ENCODE measurements around the gene TRIM52. TPM values are rescaled to one million over a fixed set of nuclear protein-coding genes. Genes with fewer than 3 reads are reported as not detected.
A peak's percentile ranks its signal among the peaks of the same experiment; 100 is the strongest.
"Not testable (repeated sequence)": the region's sequence is repeated elsewhere in the genome, so short reads cannot be mapped to it uniquely, and the experiment has no call there.

Gene TRIM52
- total and polyA plus RNA-seq, 10 of the 15 experiments (the other 5 are each of a cell fraction or from before 2014, with no cell fraction given), result 1.4 to 24.3 (median 8.1) TPM

- FAIRE-seq; H3K79me2 ChIP-seq (ENCODE audit: control insufficient read depth, insufficient read depth, low read length); SMC1A ChIA-PET (ENCODE audit: uncharacterized antibody, unreplicated experiment); H3K36me3 ChIP-seq (ENCODE audit: control insufficient read depth in 2 of 2, insufficient read depth in 2 of 2, low read length in 1 of 2); H3K27me3 ChIP-seq (replicated peaks in 1 of 2; ENCODE audit: control insufficient read depth in 2 of 2, insufficient read depth in 2 of 2, low read length in 1 of 2); intact Hi-C loops (cut with micrococcal nuclease; ENCODE audit: unreplicated experiment); H3K27ac ChIP-seq (ENCODE audit: control insufficient read depth, insufficient read depth); H3K9ac ChIP-seq (ENCODE audit: control insufficient read depth, insufficient read depth, low read length); H4K20me1 ChIP-seq (ENCODE audit: control insufficient read depth, insufficient read depth); CTCF ChIA-PET; H3K9me3 ChIP-seq (replicated peaks; ENCODE audit: control insufficient read depth, insufficient read depth, low read length); in situ Hi-C loops (cut with MboI); BruUV-seq (replicated peaks); H3K4me3 ChIP-seq: not testable (repeated sequence)
- TF ChIP-seq POLR2A (IDR thresholded peaks at IDR 0.05; ENCODE audit: low read depth, low read length), result peak; percentile 46; the same call in 1 of the 2 replicates
- peak; percentile 61; the same call in 1 of the 3 replicates for TF ChIP-seq POU2F2 (IDR thresholded peaks at IDR 0.05; ENCODE audit: borderline replicate concordance, low read depth, low read length)
- TF ChIP-seq POLR2AphosphoS5 (IDR thresholded peaks at IDR 0.05; ENCODE audit: low read length), result 0 out of 2 replicates have a peak, but pooled peaks have one; percentile 31
- peak; percentile 41; the same call in 1 of the 2 replicates for TF ChIP-seq TAF1 (IDR thresholded peaks at IDR 0.05; ENCODE audit: borderline replicate concordance, low read depth, low read length)
- ChIA-PET RAD21 (ENCODE audit: unreplicated experiment) (interaction anchor here (1.4 kb wide), 1 partner anchor 63 kb away, joined by 3 read pairs; no protein-coding TSS in a partner anchor), POLR2A (interaction anchor here (0.6 kb wide), 1 partner anchor 14 kb away, joined by 3 read pairs; no protein-coding TSS in a partner anchor)
- DNase-seq (ENCODE audit: low read depth, low spot score) (peak; percentile 43), ATAC-seq (peak; percentile 67)
- Histone ChIP-seq H2AFZ (ENCODE audit: control insufficient read depth, low read depth, low read length) (peak overlapping the region; percentile 63), H3K4me1 (ENCODE audit: control insufficient read depth, insufficient read depth, low read length) (peaks cover 12% of the 10 kb centered on the region), H3K4me2 (ENCODE audit: control insufficient read depth, insufficient read depth) (peak overlapping the region; percentile 66)
- WGBS (ENCODE audit: insufficient coverage, insufficient replicate concordance, low lambda C conversion rate, missing lambda C conversion rate), result 0% methylated on average over 1 of the region's 1 CpG
Observed at GRCh38 chr5:181287331-181287730, 26.4 kb upstream of the TRIM52 start.

- H2AFZ ChIP-seq (ENCODE audit: control insufficient read depth, low read depth, low read length); FAIRE-seq; H3K4me2 ChIP-seq (ENCODE audit: control insufficient read depth, insufficient read depth); in situ Hi-C loops (cut with MboI); RAD21 ChIA-PET (ENCODE audit: unreplicated experiment); DNase-seq (ENCODE audit: low read depth, low spot score); intact Hi-C loops (cut with micrococcal nuclease; ENCODE audit: unreplicated experiment); H3K9ac ChIP-seq (ENCODE audit: control insufficient read depth, insufficient read depth, low read length); H3K36me3 ChIP-seq (ENCODE audit: control insufficient read depth in 2 of 2, insufficient read depth in 2 of 2, low read length in 1 of 2); H3K4me3 ChIP-seq; ATAC-seq; H4K20me1 ChIP-seq (ENCODE audit: control insufficient read depth, insufficient read depth); H3K27ac ChIP-seq (ENCODE audit: control insufficient read depth, insufficient read depth); H3K9me3 ChIP-seq (replicated peaks; ENCODE audit: control insufficient read depth, insufficient read depth, low read length); H3K27me3 ChIP-seq (replicated peaks in 1 of 2; ENCODE audit: control insufficient read depth in 2 of 2, insufficient read depth in 2 of 2, low read length in 1 of 2); H3K79me2 ChIP-seq (ENCODE audit: control insufficient read depth, insufficient read depth, low read length); POLR2A ChIA-PET; BruUV-seq (replicated peaks): not testable (repeated sequence)
- WGBS (ENCODE audit: insufficient coverage, insufficient replicate concordance, low lambda C conversion rate, missing lambda C conversion rate), result 73% methylated on average over 9 of the region's 10 CpGs
- SMC1A ChIA-PET (ENCODE audit: uncharacterized antibody, unreplicated experiment), result interaction anchor here (1.1 kb wide), 1 partner anchor 34 kb away, joined by 3 read pairs; no protein-coding TSS in a partner anchor
- H3K4me1 ChIP-seq (ENCODE audit: control insufficient read depth, insufficient read depth, low read length), result peaks cover 12% of the 10 kb centered on the region
- CTCF ChIA-PET, result interaction anchor here (0.7 kb wide), 1 partner anchor 519 kb away, joined by 4 read pairs; no protein-coding TSS in a partner anchor
Observed at GRCh38 chr5:181285962-181286705, 25.2 kb upstream of the TRIM52 start.

- H3K4me1 ChIP-seq (ENCODE audit: control insufficient read depth, insufficient read depth, low read length), result peaks cover 12% of the 10 kb centered on the region
- H3K9ac ChIP-seq (ENCODE audit: control insufficient read depth, insufficient read depth, low read length); POLR2A ChIA-PET; H3K27ac ChIP-seq (ENCODE audit: control insufficient read depth, insufficient read depth); ATAC-seq; H4K20me1 ChIP-seq (ENCODE audit: control insufficient read depth, insufficient read depth); in situ Hi-C loops (cut with MboI); intact Hi-C loops (cut with micrococcal nuclease; ENCODE audit: unreplicated experiment); H3K36me3 ChIP-seq (ENCODE audit: control insufficient read depth in 2 of 2, insufficient read depth in 2 of 2, low read length in 1 of 2); BruUV-seq (replicated peaks); H3K4me2 ChIP-seq (ENCODE audit: control insufficient read depth, insufficient read depth); CTCF ChIA-PET; RAD21 ChIA-PET (ENCODE audit: unreplicated experiment); SMC1A ChIA-PET (ENCODE audit: uncharacterized antibody, unreplicated experiment); H2AFZ ChIP-seq (ENCODE audit: control insufficient read depth, low read depth, low read length); FAIRE-seq; H3K9me3 ChIP-seq (replicated peaks; ENCODE audit: control insufficient read depth, insufficient read depth, low read length); DNase-seq (ENCODE audit: low read depth, low spot score); H3K4me3 ChIP-seq; H3K27me3 ChIP-seq (replicated peaks in 1 of 2; ENCODE audit: control insufficient read depth in 2 of 2, insufficient read depth in 2 of 2, low read length in 1 of 2); H3K79me2 ChIP-seq (ENCODE audit: control insufficient read depth, insufficient read depth, low read length): not testable (repeated sequence)
- 21% methylated on average over 5 of the region's 6 CpGs for WGBS (ENCODE audit: insufficient coverage, insufficient replicate concordance, low lambda C conversion rate, missing lambda C conversion rate)
Observed at GRCh38 chr5:181283841-181284755, 23.2 kb upstream of the TRIM52 start.

All from GM12878 (cell line).